ENCODE results near the gene C4orf50.

C4orf50 gene

DNA sequence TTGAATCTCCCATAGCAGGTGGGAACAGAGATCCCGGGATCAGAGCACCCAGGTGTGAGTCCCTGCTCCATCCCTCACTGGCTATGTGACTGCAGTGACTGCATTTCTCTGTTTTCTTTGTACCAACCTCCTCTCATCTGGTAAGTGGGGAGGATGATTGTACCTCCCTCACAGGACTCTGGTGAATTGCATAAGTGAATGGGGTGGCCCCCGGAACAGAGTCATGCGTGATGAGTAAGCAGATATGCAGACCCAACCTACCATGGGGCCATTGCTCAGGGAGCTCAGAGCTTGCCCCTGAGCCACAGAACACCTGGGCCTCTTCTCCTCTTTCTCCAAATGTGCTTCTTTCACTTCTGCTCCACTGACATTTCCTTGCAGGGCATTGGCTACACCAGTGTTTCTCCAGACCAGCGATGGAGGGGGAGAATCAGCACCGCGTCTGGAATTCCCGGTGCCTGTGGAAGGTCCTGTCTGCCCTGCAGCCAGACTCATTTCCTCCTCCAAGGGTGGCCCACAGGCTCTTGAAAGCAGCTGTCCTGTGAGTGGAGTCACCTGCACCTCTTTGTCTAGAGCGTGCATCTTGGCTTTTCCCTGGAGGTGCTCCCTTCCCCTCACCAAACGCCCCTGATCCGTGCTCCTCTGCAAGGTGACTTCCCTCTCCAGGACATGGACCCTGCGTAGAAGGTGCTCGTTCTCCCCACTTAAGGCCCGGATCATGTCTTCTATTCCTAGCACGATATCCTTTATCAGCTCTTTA lies 30.0 kb downstream of the C4orf50 start:
- Histone ChIP-seq H3K9me3 (no peaks in the 10 kb centered on the region), H3K27me3 (no peaks in the 10 kb centered on the region), H3K27ac (no peak overlapping the region), H3K4me1 (ENCODE audit: control insufficient read depth in 1 of 2, insufficient read depth in 1 of 2, low read depth in 1 of 2, low read length in 1 of 2) (no peaks in the 10 kb centered on the region), H3K4me3 (ENCODE audit: low read depth in 1 of 2, low read length in 1 of 2) (no peak overlapping the region), H3K36me3 (no peaks in the 10 kb centered on the region)
- TF ChIP-seq, protein P1, sequence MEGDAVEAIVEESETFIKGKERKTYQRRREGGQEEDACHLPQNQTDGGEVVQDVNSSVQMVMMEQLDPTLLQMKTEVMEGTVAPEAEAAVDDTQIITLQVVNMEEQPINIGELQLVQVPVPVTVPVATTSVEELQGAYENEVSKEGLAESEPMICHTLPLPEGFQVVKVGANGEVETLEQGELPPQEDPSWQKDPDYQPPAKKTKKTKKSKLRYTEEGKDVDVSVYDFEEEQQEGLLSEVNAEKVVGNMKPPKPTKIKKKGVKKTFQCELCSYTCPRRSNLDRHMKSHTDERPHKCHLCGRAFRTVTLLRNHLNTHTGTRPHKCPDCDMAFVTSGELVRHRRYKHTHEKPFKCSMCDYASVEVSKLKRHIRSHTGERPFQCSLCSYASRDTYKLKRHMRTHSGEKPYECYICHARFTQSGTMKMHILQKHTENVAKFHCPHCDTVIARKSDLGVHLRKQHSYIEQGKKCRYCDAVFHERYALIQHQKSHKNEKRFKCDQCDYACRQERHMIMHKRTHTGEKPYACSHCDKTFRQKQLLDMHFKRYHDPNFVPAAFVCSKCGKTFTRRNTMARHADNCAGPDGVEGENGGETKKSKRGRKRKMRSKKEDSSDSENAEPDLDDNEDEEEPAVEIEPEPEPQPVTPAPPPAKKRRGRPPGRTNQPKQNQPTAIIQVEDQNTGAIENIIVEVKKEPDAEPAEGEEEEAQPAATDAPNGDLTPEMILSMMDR (IDR thresholded peaks at IDR 0.05) = no peak

DNA sequence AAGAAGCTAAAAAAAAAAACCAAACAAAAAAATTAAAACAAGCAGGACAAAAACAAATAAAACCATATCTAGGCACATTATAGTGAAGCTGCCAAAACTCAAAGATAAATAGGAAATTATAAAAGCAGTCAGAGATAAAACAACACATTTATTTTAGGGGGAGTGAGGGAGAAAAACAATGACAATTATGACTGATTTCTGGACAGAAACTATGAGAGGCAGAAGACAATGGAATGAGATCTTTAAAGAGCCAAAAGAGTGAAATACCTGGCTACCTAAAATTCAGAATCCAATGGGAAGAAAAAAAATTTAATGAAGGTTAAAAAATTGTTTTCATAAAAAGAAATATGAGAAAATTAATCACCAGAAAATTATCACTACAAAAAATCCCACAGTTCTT lies 33.4 kb downstream of the C4orf50 start:
- no peaks in the 10 kb centered on the region for H3K36me3 ChIP-seq
- H3K27me3 ChIP-seq = peaks cover 10% of the 10 kb centered on the region
- H3K4me3 ChIP-seq (ENCODE audit: low read depth in 1 of 2, low read length in 1 of 2) = no peak overlapping the region
- no peaks in the 10 kb centered on the region for H3K4me1 ChIP-seq (ENCODE audit: control insufficient read depth in 1 of 2, insufficient read depth in 1 of 2, low read depth in 1 of 2, low read length in 1 of 2)
- no peaks in the 10 kb centered on the region for H3K9me3 ChIP-seq
- no peak overlapping the region for H3K27ac ChIP-seq
- TF ChIP-seq, protein P1 (IDR thresholded peaks at IDR 0.05) = no peak

GRCh38 chr4:5982156-5982973 lies 35.9 kb downstream of the C4orf50 start:
- Histone ChIP-seq H3K4me1 (ENCODE audit: control insufficient read depth in 1 of 2, insufficient read depth in 1 of 2, low read depth in 1 of 2, low read length in 1 of 2) (no peaks in the 10 kb centered on the region), H3K36me3 (no peaks in the 10 kb centered on the region), H3K27me3 (peaks cover 35% of the 10 kb centered on the region), H3K4me3 (ENCODE audit: low read depth in 1 of 2, low read length in 1 of 2) (no peak overlapping the region), H3K9me3 (no peaks in the 10 kb centered on the region), H3K27ac (no peak overlapping the region)
- TF ChIP-seq, protein P1 (IDR thresholded peaks at IDR 0.05) = no peak

DNA sequence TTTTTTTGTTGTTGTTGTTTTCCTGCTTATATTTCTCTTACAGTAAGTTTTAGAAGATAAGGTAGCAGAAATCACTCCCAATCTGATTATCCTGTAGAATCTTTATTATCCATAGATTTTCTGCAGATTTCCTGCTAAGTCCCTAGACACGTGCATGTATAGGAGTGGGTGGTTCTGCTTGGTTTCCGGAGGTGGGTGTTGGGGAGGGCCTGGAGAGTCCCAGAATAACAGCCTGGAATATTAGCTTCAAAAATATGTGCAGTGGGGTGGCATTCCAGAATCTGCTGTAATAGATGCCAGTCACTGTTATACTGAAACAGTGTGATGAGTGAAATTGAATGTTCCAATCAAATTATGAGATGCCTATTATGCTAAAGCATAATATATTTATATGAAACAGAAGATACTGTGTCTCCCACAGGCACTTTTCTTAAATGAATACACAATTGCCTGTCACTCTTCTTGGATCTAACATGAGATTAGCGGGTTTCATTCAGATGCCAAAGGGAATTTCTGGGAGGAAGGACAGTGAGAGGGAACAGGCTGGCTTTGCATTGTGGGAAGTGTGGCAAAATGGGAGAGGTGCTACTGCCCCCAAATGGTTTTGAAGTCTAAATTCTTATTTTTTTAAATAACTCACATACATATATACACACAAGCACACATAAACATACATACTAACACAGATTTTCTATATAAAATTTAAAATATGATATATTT lies 37.6 kb downstream of the C4orf50 start:
- H3K36me3 ChIP-seq = no peaks in the 10 kb centered on the region

DNA sequence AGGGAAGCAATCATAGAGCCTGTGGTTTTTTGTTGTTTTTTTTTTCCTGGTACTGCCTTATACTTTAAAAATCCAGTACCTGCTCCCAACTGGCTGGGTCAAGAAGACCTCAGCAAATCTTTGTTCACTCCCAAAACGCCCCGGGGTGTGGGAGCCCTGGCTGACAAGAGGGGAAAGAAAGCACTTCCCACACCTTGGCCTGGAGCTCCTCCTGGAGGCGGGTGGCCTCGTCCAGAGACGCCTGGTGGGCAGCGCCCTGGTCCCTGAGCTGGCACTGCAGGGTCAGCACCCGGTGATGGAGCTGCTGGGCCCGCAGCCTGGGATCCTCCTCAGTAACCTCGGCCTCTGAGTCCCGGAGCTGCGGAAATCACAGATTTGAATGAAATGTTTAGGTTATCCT lies 38.2 kb downstream of the C4orf50 start:
- H3K27ac ChIP-seq = no peak overlapping the region
- H3K4me3 ChIP-seq (ENCODE audit: low read depth in 1 of 2, low read length in 1 of 2) = no peak overlapping the region
- H3K36me3 ChIP-seq = no peaks in the 10 kb centered on the region
- peaks cover 37% of the 10 kb centered on the region for H3K27me3 ChIP-seq
- no peaks in the 10 kb centered on the region for H3K9me3 ChIP-seq
- no peaks in the 10 kb centered on the region for H3K4me1 ChIP-seq (ENCODE audit: control insufficient read depth in 1 of 2, insufficient read depth in 1 of 2, low read depth in 1 of 2, low read length in 1 of 2)
- TF ChIP-seq, protein P1 (IDR thresholded peaks at IDR 0.05) = no peak

More for the DNA sequence above, 37.6 kb downstream of the C4orf50 start:
- Histone ChIP-seq H3K27me3 (peaks cover 37% of the 10 kb centered on the region), H3K4me3 (ENCODE audit: low read depth in 1 of 2, low read length in 1 of 2) (no peak overlapping the region), H3K9me3 (no peaks in the 10 kb centered on the region), H3K4me1 (ENCODE audit: control insufficient read depth in 1 of 2, insufficient read depth in 1 of 2, low read depth in 1 of 2, low read length in 1 of 2) (no peaks in the 10 kb centered on the region), H3K27ac (no peak overlapping the region)
- TF ChIP-seq, protein P1 (IDR thresholded peaks at IDR 0.05) = no peak

Measured in neutrophil (primary cell).